ENCODE data around the gene GPR15.

DNA sequence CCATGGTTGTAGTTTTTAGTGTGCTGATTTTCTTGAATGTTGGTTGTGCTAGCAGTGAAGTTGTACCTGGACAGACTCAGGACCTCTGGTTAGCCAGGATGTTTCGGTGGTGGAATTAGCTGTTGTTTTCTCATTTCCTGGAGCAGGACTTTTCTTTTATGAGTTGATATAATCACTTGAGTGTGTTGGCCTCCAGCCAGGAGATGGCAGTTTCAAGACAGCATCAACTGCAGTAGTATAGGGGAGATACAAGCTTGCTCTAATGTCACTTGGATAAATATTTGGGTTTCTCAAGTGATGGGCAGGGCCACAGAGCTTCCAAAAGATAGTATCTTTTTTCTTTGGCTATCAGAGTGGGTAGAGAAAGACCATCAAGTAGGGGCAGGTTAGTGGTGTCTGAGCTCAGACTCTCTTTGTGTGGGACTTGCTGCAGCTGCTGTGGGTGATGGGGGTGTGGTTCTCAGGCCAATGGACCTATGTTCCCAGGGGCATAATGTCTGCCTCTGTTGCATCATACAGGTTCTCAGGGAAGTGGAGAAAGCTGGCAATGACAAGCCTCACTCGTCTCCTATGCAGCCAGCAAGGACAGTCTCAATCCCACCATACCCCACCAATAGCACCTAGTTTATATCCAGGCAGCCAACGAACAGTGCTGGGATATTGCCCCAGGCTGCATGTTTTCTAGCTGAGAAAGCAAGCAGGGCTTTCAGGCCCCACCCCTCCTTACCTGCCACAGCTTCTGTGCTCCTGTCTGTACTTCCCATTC, 48.9 kb upstream of the GPR15 start:
- TF ChIP-seq, protein P1, sequence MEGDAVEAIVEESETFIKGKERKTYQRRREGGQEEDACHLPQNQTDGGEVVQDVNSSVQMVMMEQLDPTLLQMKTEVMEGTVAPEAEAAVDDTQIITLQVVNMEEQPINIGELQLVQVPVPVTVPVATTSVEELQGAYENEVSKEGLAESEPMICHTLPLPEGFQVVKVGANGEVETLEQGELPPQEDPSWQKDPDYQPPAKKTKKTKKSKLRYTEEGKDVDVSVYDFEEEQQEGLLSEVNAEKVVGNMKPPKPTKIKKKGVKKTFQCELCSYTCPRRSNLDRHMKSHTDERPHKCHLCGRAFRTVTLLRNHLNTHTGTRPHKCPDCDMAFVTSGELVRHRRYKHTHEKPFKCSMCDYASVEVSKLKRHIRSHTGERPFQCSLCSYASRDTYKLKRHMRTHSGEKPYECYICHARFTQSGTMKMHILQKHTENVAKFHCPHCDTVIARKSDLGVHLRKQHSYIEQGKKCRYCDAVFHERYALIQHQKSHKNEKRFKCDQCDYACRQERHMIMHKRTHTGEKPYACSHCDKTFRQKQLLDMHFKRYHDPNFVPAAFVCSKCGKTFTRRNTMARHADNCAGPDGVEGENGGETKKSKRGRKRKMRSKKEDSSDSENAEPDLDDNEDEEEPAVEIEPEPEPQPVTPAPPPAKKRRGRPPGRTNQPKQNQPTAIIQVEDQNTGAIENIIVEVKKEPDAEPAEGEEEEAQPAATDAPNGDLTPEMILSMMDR (conservative IDR thresholded peaks at IDR 0.05 in 1 of 2, IDR thresholded peaks at IDR 0.05 in 1 of 2; ENCODE audit: low read depth in 1 of 2, low read length in 2 of 2), result no peak
- TF ChIP-seq EZH2 (IDR thresholded peaks at IDR 0.05; ENCODE audit: low read length, missing control alignments), result no peak

All from fibroblast of lung (primary cell).